Left renal pelvis (tissue), 4 donors: ENCODE results near the gene OSBPL10. TPM values are rescaled to one million over a fixed set of nuclear protein-coding genes. Genes with fewer than 3 reads are reported as not detected.

Source experiments
- DNase-seq, 4 donors: peaks; one replicate each; pipeline ENCODE4 v3.0.0-alpha.2; 2013; ENCODE audit warnings: low read depth in 4 of 4, low spot score in 3 of 4
- polyA plus RNA-seq, 4 donors: library from polyadenylated mRNA; unstranded; fragments of 120-200 nt; gene quantifications; one replicate each; pipeline ENCODE4 v1.2.1, GENCODE V29; 2013; ENCODE audit not compliant: insufficient read length in 4 of 4

The OSBPL10 gene
- polyA plus RNA-seq, 4 donors, result 14.3 to 21.3 (median 19.1) TPM

DNA sequence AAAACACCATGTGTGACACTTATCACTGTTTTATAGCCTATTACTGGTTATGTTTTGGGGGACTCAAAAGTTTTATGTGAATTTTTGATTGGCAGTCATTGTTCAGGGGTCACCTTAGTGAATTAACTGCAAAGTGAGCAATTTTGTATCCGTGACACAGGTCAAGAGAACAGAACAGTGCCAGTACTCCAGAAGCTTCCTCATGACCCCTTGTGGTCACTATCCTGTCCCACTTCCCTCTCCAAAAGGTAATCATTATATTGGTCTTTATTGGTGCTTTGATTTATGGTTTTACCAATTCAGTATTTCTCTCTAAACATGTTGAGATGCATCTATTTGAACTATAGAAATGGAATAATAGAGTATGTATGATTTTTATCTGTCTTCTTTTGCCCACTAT is 341.2 kb downstream of the OSBPL10 start:
- no peak for DNase-seq

DNA sequence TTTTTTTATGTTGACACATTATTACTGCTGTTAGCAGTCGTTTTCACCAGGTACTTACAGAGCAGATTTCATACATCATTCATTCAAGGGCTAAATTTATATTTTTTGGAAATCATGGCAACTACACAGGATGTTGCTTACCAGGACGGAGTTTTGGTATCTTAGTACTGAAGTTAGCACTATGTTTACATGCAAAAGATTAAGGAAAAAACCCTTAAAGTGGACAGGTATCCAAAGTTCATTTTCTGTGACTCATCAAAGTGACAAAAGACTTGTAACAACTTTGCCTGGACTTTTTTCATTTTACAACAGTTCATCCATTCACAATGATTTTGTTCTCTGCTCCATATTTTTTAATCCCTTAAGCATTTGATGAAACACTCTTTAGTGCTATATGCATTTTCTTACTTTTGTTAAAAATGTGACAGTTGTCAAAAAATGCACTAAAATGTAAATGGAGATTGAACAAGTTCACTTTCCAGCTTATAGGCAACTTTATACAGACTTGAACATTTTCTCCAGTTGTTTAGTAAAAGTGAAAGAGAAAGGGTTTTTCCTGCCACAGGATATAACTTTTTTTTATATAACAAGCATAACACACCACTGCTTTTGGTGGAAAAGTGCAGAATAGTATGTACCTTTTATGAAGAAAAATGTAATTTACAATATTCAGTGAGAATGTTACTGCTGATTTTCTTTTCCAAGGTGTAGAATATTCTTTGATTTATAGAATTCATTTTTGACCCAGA is 344.2 kb downstream of the OSBPL10 start:
- no peak for DNase-seq

DNA sequence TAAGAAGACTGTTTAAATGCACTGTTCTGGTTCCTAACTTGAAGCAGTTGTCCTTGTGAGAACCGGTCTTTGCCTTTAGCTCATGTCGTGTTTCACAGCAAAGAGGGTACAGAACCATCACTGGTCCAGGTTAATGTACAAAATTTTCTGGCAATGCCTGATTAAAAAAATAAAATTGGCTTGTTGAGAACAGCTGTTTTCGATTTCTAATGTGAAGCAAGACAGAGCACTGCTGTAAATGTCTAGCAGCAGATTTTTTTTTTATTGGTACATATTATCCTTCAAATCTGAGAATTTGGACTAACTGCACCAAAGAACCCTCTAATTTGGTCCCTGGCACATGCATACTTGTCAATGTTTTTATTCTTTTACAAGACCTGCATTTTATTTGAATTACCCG is 345.0 kb downstream of the OSBPL10 start:
- no peak for DNase-seq

DNA sequence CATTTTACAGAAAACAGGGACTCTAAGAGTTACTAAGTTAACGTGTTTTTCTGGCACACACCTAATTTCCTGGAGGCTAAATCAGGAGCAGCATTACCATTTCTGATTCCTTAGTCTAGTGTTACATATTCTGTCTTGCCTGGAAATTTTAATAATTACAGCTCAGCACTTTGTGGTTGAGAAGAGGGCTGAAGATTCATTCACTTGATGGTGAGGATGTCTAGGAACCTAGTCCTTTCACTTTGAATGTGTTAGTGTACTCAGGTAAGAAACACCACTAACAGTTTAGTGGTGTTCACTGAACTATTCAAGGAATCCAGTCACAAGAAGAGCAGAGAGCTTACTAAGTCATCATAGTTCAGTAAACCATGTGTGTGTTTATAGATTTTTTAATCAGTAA is 345.5 kb downstream of the OSBPL10 start:
- DNase-seq, result no peak

DNA sequence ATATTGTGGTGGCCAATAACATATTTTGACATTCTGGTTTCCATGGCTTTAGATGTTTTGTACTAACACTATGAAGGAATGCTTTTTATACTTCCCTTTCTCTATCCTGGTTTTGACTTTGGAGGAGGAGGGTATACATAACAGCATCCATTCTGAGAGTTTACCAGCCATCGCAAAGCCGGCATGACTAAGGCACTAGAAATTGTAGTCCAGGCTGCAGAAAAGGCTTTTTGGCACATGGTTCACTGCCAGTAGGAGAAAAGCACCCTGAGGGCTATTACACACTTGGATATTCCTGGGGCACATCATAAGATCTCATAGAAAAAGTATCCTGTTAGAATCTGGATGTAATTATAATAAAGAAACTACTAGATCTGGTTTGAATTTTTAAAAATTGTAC is 346.6 kb downstream of the OSBPL10 start:
- no peak for DNase-seq

DNA sequence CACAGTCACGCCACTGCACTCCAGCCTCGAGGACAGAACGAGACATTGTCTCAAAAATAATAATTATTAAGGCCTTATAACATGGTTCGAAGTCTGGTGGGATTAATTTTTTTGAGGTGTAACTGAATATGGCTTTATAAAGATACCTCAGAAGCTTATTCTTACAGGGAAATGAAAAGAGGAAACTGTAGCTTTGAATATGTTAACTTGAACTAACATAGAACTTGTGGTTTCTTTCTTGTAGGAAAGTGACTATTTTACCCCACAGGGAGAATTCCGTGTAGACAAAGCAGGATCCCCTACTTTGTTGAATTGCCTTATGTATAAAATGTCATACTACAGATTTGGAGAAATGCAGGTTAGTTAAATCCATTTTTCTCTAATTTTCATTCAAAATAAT is 352.0 kb downstream of the OSBPL10 start:
- no peak for DNase-seq

DNA sequence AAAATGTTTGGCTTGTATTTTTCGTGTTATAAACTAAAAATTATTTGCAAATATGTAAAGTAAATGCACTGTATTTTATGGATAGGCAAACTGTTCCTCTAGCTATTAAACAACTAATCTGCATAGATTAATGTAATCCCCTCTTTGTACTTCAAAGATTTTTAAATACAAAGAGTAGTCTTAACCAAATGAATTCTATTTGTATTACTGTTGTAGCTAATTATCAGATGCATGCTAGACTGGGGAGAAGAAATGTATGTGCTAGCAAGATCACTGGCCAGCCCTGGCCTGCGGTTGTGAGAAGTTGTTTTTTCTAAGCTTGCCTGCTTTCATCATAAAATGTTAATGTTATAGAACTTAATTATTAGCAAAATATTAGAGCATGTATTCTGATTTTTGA is 355.7 kb downstream of the OSBPL10 start:
- no peak for DNase-seq

DNA sequence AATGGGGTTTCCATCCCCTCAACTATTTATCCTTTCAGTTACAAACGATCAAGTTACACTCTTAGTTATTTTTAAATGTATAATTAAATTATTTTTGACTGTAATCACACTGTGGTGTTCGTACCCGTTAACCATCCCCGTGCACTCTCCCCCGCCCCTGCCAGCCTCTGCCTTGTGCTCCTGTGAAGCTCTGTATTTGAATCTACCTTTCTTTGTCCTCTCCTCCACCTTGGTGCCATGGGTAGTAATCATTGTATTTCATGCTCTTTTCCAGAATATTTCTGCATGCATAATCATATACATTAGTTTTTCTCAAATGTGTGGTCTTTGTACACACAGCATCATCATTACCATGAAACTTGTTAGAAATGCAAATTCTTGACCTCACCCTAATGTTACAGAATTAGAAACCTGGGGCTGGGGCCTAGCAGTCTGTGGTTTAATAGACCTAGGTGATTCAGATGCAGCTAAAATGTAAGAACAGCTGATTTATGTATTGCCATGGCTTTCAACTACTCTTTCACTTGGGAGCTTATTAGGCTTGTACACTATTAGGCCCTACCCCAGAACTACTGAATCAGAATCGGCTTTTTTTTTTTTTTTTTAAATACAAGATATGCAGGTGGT is 356.9 kb downstream of the OSBPL10 start:
- no peak for DNase-seq

DNA sequence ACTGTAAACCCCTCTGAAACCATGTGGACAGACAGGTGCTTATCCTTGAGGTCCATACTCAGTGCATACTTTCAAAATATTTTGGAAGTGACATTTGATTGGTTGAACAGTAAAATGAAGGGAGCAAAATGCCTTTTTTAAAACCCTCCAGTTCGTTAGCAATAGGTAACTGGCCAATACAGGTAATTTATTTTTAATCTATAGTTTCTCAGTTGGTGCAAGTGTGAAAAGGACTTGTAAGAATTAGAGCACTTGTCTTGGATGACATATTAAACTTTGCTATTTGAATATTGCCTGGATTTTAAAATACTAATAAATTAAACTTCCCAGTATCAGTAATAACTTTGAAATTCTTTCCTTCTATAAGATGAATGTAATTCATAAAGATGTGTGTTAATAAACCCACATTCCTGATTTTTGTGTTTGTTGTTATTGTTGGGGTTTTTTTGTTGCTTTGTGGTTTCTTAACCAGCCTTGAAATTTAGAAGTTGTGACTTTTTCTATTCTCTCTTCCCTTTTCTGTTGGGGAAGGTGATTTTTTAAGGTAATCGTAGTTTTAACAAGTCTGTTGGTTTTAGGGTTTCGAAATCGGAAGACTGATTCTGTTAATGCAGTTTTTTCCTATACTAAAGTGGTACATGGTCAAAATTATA is 358.3 kb downstream of the OSBPL10 start:
- DNase-seq, result no peak

DNA sequence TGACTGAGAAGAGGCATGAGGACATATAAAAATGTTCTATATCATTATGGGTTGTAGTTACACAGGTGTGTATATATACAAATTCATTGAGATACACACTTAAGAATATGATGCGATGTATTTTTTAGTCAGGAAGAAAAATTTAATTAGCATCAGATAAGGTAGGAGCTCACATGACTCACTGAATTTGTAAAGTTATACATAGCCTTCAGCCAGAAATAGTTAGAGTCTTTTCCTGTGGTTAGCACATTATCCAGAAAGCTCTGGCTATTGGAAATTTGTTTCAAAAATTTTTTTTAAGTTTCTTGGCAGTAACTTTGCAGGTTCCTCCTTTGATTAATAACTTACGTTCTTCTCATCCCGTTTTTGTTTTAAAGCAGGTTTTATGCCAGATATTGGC is 359.7 kb downstream of the OSBPL10 start:
- no peak for DNase-seq

DNA sequence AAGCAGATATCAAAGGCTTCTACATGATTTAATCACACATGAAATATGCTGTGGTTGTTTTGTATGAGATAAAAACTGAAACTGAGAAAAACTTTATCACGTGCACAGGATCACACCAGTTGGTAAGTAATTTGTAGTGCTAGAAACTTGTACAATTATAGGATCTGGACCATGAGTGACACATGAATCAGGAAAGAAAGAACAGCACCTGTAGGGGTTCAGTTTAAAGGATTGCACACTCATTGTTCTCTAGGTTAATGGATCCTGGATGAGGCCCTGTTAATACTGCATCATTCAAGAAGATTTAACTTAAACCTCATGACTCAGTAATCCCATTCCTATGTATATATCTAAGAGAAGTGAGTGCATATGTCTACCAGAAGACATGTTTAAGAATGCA is 360.4 kb downstream of the OSBPL10 start:
- DNase-seq, result no peak

DNA sequence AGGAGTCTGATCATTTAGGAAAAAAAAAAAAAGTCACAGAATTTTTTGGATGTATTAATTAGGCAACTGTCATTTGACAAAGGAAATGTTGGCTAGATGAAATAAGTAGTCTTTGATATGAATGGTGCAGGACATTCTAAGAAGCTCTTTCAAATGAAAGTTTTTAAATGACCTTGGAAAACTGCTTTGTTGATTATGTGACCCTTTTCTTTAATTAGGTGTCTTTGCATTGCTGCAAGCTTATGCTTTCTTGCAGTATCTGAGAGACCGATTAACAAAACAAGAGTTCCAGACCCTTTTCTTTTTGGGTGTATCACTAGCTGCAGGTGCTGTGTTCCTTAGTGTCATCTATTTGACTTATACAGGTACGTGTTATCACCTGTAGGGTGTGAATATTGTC is 364.4 kb downstream of the OSBPL10 start:
- no peak for DNase-seq

DNA sequence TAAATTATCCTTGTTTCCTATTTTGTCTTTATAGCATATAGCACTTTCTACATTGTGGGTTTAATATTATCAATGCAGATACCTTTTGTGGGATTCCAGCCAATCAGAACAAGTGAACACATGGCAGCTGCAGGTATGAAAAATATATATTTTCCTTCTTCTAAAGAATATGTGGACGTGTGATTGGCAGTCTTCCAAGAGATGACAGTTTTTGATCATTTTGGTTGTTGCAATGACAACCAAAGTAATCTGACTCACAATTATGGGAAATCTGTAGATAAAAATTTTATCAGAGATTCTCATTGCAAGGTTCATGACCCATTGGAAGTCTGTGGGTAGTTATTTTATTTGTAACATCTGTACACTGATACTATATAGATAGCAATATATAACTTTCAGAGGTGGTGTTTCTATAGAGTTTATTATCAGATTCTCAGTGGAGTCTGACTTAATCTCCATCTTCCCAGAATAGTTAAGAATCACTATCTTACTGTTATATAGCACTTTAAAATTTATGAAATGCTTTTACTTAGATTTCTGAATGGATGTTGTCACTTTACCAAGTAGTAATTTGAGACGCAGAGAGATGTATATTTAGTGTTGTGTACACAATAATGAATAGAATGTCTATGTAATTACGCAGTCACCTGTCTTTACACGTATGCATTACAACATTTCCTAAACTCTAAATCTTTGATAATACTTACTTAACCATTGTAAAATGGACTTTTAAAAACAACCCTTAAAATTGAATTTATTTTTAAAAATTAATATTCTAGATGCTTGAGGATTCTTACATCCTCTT is 365.8 kb downstream of the OSBPL10 start:
- no peak for DNase-seq

DNA sequence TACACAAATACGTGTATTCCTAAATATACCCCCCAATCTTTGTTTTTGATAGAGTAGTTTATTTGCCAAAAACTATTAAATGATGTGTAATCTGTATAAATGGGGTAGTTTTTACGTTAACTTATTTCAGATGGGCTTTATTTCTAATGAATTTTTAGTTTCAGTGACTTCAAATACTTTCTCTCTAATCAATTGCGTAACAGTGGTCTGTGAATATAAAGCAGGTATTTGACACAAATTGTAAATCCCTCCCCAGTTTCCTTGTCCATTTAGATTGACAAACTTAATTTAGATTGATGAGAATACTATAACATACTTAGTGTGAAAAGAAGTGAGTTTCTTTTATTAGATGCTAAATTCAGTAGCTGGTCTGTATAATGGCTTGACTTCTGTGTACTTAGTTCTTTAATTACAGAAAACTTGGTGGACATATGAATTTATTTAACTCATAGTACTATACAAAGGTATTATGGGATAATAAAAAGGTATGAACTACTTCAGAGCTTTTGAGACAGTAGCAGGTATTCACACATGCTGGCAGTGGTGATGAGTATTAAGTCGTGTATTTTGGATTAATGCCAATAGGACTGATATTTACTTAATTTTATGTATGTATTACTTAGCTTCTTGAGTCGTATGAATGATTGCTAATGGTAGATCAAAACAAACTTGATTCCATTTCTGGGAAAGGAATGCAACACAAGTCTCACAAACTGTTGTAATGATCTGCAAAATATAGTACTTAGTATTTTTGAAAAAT is 366.7 kb downstream of the OSBPL10 start:
- DNase-seq, result no peak

DNA sequence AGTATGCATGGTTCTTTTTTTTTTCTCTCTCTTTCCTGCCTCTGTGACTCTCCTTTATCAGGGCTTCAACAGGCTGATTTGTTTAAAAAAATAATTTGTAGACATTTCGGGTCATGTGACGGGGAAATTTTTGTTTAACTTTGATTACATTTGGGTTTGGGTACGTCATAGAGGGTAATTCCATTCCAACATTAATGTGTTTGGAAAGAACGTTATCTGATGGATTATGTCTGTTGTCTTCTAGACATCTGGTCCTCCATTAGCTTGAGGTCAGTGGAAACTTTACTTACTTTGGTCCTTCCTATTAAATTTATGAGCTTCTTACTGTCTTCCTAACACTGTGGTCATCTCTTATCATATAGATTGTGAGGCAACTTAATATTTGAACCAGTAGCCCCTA is 367.4 kb downstream of the OSBPL10 start:
- no peak for DNase-seq

DNA sequence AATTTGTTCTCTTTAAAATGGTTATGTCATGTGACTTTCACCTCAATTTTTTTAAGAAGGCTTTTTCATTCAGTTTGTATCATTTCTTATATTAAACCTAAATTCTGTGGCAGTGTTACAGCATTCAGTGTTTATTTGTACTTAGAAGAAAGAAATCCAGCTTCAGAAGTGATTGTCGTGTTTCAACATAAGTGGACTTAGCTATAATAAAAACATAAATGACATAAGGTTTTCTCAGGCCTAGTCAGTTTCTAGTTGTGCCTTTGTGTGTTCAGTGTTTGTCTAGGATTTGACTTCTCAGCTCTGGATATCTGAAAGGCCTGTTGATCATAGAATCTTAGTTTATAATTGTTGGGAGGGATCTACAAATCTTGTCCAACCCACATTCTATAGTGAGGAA is 367.9 kb downstream of the OSBPL10 start:
- no peak for DNase-seq
